NCI-H1048 (cell line): ENCODE measurements around the gene TOR1A.
"Not testable (repeated sequence)": the region's sequence is repeated elsewhere in the genome, so short reads cannot be mapped to it uniquely, and the experiment has no call there.

Source experiments
- DNase-seq: peaks from one replicate; lab custom pipeline; 2025; lab: John Stamatoyannopoulos, UW

TOR1A gene

GRCh38 chr9:129781131-129781530 is 42.8 kb downstream of the TOR1A start:
- DNase-seq: no peak

DNA sequence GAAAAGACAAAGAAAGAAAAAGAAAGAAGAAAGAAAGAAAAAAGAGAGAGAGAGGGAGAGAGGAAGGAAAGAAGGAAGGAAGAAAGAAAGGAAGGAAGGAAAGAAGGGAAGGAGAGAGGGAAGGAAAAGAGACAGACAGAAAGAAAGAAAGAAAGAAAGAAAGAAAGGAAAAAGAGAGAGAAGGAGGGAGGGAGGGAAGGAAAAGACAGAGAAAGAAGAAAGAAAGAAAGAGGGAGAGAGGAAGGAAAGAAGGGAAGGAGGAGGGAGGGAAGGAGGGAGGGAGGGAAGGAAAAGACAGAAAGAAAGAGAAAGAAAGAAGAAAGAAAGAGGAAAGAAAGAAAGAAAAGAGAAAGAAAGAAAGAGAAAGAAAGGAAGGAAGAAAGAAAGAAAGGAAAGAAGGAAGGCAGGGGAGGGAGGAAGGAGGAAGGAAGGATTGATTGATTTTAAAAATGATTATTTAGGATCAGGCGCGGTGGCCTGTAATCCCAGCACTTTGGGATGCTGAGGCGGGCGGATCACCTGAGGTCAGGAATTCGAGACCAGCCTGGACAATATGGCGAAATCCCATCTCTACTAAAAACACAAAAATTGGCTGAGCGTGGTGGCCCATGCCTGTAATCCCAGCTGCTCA is 44.3 kb downstream of the TOR1A start:
- no peak for DNase-seq

- no peak for DNase-seq
Measured at GRCh38 chr9:129778469-129778868, 45.5 kb downstream of the TOR1A start.

GRCh38 chr9:129777769-129778130 is 46.2 kb downstream of the TOR1A start:
- no peak for DNase-seq

- no peak for DNase-seq
Measured at GRCh38 chr9:129776938-129777768, 46.8 kb downstream of the TOR1A start.

- DNase-seq: no peak
Measured at GRCh38 chr9:129776566-129776937, 47.4 kb downstream of the TOR1A start.

DNA sequence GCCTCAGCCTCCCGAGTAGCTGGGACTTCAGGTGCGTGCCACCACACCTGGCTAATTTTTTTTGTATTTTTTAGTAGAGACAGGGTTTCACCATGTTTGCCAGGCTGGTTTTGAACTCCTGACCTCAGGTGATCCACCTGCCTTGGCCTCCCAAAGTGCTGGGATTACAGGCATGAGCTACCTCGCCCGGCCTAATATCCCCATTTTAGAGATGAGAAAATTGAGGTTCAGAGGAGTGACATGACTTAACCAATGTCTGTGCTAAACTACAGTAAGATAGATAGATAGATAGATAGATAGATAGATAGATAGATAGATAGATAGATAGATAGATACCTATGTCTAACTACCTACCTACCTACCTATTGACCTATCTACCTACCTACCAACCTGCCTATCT is 47.8 kb downstream of the TOR1A start:
- not testable (repeated sequence) for DNase-seq

DNA sequence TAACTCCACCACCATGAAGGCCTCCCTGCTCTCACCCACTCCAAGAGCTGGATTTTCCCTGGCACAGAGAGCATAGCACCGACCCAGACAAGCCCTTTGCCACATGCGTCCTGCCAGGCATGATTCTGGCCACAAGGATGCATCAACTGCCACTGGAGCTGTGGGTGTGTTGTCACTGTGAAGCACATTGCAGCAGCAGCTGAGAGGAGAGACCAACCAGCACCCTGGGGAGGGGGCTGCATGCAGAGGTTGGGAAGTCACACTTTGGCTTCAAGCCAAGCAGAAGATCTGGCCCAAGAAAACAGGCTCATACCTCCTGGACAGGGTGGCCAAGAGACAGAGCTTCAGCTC is 48.5 kb downstream of the TOR1A start:
- no peak for DNase-seq

DNA sequence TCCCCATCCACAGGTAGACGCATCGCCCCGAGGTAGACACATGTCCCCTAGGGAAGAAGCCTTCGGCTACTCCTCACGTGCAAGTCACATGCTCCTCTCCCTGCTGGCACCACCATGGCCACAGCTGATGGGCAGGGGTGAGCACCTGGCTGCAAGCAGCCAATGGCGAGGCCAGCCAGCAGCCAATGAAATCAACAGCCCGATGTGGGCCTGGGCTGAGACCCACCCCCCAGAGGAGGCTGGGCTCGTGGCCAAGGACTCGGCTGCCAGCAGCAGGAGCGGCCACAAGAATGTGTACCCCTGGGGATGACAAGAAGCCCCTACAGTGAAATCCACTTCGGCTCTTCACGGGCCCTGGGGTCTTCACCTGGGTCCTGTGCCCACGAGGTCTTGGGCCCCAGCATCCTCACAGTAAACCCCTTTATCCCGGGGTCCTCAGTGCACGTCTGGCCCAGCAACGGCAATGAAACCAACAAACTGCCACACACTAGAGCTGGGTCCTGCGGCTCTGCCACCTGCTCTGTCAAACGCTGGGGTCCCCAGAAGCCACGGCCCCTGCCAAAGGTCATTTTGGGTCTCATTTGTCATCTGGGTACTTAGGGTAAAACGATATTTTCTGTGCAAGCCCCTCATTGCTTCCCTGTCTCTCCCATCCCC is 49.0 kb downstream of the TOR1A start:
- no peak for DNase-seq

GRCh38 chr9:129773262-129774048 is 50.5 kb downstream of the TOR1A start:
- DNase-seq: no peak

DNA sequence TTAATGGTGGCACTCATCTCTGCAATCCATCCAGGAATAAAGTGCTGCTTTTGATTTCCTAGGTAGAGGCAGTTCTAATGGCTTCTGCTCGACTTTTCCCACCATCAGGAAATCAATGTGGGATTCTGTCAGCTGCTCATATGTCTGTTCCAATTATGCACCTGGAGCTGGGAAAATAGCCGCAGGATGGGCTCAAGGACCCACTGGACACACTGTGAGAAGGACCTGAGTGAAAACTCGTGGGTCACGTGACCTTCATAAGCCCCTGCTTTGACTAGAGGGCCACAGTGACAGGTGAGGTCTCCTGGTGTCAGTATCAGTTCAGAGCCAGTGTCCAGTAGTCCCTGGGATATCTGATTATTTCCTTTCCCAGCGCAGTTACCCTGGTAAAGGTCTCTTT is 53.2 kb downstream of the TOR1A start:
- no peak for DNase-seq

GRCh38 chr9:129769669-129770068 is 54.3 kb downstream of the TOR1A start:
- DNase-seq: no peak

DNA sequence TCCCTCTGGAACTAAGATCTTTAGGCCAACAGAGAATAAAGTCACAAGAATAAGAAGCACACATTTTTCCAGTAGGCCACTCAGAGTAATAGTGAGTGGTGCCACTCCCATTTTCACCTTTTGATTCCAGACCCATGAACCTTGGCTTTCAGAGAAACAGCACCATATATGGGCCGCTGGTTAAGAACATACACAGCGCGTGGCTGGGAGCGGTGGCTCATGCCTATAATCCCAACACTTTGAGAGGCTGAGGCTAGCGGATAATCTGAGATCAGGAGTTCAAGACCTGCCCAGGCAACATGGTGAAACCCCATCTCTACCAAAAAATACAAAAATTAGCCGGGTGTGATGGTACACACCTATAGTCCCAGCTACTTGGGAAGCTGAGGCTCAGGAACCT is 55.5 kb downstream of the TOR1A start:
- no peak for DNase-seq

DNA sequence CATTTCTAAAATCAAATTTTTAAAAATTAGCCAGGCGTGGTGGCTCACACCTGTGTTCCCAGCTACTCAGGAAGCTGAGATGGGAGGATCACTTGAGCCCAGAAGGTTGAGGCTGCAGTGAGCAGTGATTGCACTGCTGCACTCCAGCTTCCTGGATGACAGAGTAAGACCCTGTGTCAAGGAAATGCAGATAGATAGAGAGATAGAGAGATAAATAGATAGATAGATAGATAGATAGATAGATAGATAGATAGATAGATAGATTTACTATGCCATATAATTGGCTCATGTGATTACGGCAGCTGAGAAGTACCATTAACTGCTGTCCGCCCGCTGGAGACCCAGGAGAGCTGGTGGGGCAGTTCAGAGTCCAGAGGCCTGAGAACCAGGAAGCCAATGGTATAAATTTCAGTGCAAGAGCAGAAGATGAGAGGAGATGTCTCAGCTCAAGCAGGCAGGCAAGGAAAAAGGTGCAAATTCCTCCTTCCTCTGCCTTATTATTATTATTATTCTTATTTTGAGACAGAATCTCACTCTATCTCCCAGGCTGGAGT is 58.1 kb downstream of the TOR1A start:
- DNase-seq: no peak

- DNase-seq: no peak
Measured at GRCh38 chr9:129762985-129763926, 60.7 kb downstream of the TOR1A start.
